SU-DHL-6 (cell line): ENCODE measurements around the gene SPRR5.

Source experiments
- H2AFZ ChIP-seq: fragments of 200-600 bp; sonication (generic); 2 replicates; pipeline ENCODE4 v1.6.1; 2014; ENCODE audit warnings: low read depth, mild to moderate bottlenecking, moderate library complexity, mixed read lengths, antibody characterized with exemption, low read length; ENCODE audit not compliant: severe bottlenecking
- H3F3A ChIP-seq: fragments of 200-600 bp; shearing (Covaris generic); 2 replicates; pipeline ENCODE4 v1.6.0; 2016; ENCODE audit warnings: antibody characterized with exemption, mild to moderate bottlenecking; ENCODE audit not compliant: insufficient read depth
- H3K27ac ChIP-seq: fragments of 200-600 bp; sonication (generic); 2 replicates; pipeline ENCODE4 v1.5.1; 2016; ENCODE audit warnings: low read depth, mild to moderate bottlenecking, low read length, moderate library complexity, mixed read lengths
- H3K27me3 ChIP-seq: fragments of 200-600 bp; sonication (generic), shearing (Covaris generic); 2 replicates; pipeline ENCODE4 v1.6.0; 2014; ENCODE audit warnings: mild to moderate bottlenecking, low read length
- H3K36me3 ChIP-seq: fragments of 200-600 bp; sonication (generic); 2 replicates; pipeline ENCODE4 v1.6.1; 2014; ENCODE audit warnings: mild to moderate bottlenecking, low read length, mixed read lengths
- H3K4me2 ChIP-seq: fragments of 300-600, 200-600 bp; shearing (Covaris generic), sonication (generic); 2 replicates; pipeline ENCODE4 v1.6.0; 2014; ENCODE audit warnings: low read length, low read depth, mild to moderate bottlenecking; ENCODE audit not compliant: poor library complexity, severe bottlenecking
- H3K4me3 ChIP-seq: fragments of 200-600 bp; sonication (generic); 2 replicates; pipeline ENCODE4 v1.5.1; 2014; ENCODE audit warnings: antibody characterized with exemption, low read length, mild to moderate bottlenecking, mixed read lengths; ENCODE audit not compliant: insufficient read depth, poor library complexity, severe bottlenecking
- H3K79me2 ChIP-seq: fragments of 200-600 bp; sonication (generic); 2 replicates; pipeline ENCODE4 v1.6.1; 2014; ENCODE audit warnings: mild to moderate bottlenecking, low read length, moderate library complexity; ENCODE audit not compliant: insufficient read depth
- H3K9ac ChIP-seq: fragments of 200-600 bp; sonication (generic); 2 replicates; pipeline ENCODE4 v1.7.0; 2014; ENCODE audit warnings: mild to moderate bottlenecking, low read length
- H3K9me2 ChIP-seq: fragments of 200-600 bp; sonication (generic); replicated peaks from 2 replicates; pipeline ENCODE4 v1.6.1; 2014; ENCODE audit warnings: low read length; ENCODE audit not compliant: insufficient read depth
- H3K9me3 ChIP-seq: fragments of 200-600 bp; sonication (generic); 2 replicates; pipeline ENCODE4 v1.6.1; 2014; ENCODE audit warnings: low read length, mixed read lengths; ENCODE audit not compliant: insufficient read depth
- H4K20me1 ChIP-seq: fragments of 200-600 bp; sonication (generic); 2 replicates; pipeline ENCODE4 v1.6.1; 2014; ENCODE audit warnings: low read depth, mild to moderate bottlenecking, antibody characterized with exemption, low read length, moderate library complexity, mixed read lengths
- CTCF ChIP-seq: fragments of 200-600 bp; sonication (generic); IDR thresholded peaks from one replicate; pipeline ENCODE4 v1.5.1; 2017; ENCODE audit warnings: antibody characterized with exemption, mild to moderate bottlenecking, low read length, moderate library complexity; ENCODE audit not compliant: insufficient read depth, poor library complexity, severe bottlenecking
- EZH2phosphoT487 ChIP-seq: fragments of 200-600 bp; sonication (generic), shearing (Covaris generic); conservative IDR thresholded peaks from 2 replicates; pipeline ENCODE4 v1.6.1; 2018; ENCODE audit warnings: mild to moderate bottlenecking, antibody characterized with exemption, low read length, moderate library complexity, mixed read lengths

SPRR5 gene

GRCh38 chr1:152960452-152961044 lies 13.5 kb downstream of the SPRR5 start:
- TF ChIP-seq CTCF, result no peak
- no peak for TF ChIP-seq EZH2phosphoT487
- H3K36me3 ChIP-seq, result no peaks in the 10 kb centered on the region
- no peak overlapping the region for H3K4me2 ChIP-seq
- no peaks in the 10 kb centered on the region for H3K9me2 ChIP-seq
- no peak overlapping the region for H3K9ac ChIP-seq
- no peaks in the 10 kb centered on the region for H3K79me2 ChIP-seq
- no peaks in the 10 kb centered on the region for H3F3A ChIP-seq
- no peak overlapping the region for H3K4me3 ChIP-seq
- H3K27ac ChIP-seq, result no peak overlapping the region
- H3K9me3 ChIP-seq, result no peaks in the 10 kb centered on the region
- H4K20me1 ChIP-seq, result no peaks in the 10 kb centered on the region
- H2AFZ ChIP-seq, result no peak overlapping the region
- H3K27me3 ChIP-seq, result no peaks in the 10 kb centered on the region

GRCh38 chr1:152961226-152961891 lies 14.4 kb downstream of the SPRR5 start:
- no peak for TF ChIP-seq CTCF
- no peak for TF ChIP-seq EZH2phosphoT487
- H2AFZ ChIP-seq, result no peak overlapping the region
- H4K20me1 ChIP-seq, result no peaks in the 10 kb centered on the region

GRCh38 chr1:152962876-152963415 lies 15.9 kb downstream of the SPRR5 start:
- Histone ChIP-seq H2AFZ (no peak overlapping the region), H3K4me3 (no peak overlapping the region), H3K27me3 (no peaks in the 10 kb centered on the region), H3K79me2 (no peaks in the 10 kb centered on the region), H3K36me3 (no peaks in the 10 kb centered on the region), H3K9me3 (no peaks in the 10 kb centered on the region), H4K20me1 (no peaks in the 10 kb centered on the region), H3K27ac (no peak overlapping the region), H3K4me2 (no peak overlapping the region), H3K9ac (no peak overlapping the region), H3K9me2 (no peaks in the 10 kb centered on the region), H3F3A (no peaks in the 10 kb centered on the region)
- TF ChIP-seq CTCF (no peak), EZH2phosphoT487 (no peak)

More at GRCh38 chr1:152961226-152961891, 14.4 kb downstream of the SPRR5 start:
- H3K9me2 ChIP-seq, result no peaks in the 10 kb centered on the region
- no peaks in the 10 kb centered on the region for H3K79me2 ChIP-seq
- no peak overlapping the region for H3K4me3 ChIP-seq
- H3K9ac ChIP-seq, result no peak overlapping the region
- H3K27me3 ChIP-seq, result no peaks in the 10 kb centered on the region
- H3F3A ChIP-seq, result no peaks in the 10 kb centered on the region
- no peaks in the 10 kb centered on the region for H3K9me3 ChIP-seq
- no peak overlapping the region for H3K4me2 ChIP-seq
- no peak overlapping the region for H3K27ac ChIP-seq
- no peaks in the 10 kb centered on the region for H3K36me3 ChIP-seq
